Transverse colon (tissue), 4 donors: ENCODE data around the gene FGF22. TPM values are rescaled to one million over a fixed set of nuclear protein-coding genes. Genes with fewer than 3 reads are reported as not detected.

Experiments
- DNase-seq: peaks from one replicate; pipeline ENCODE4 v3.0.0-alpha.2; 2019
- H3K27ac ChIP-seq, 4 donors: fragments of 200-600 bp; sonication (generic); 2 replicates each; pipeline ENCODE4 v1.5.1; 2016 to 2018; ENCODE audit warnings: inconsistent platforms in 4 of 4
- H3K27me3 ChIP-seq: fragments of 200-600 bp; sonication (generic); 2 replicates; pipeline ENCODE4 v1.5.1; 2017; ENCODE audit warnings: inconsistent platforms
- H3K36me3 ChIP-seq, 4 donors: fragments of 200-600 bp; sonication (generic); 2 replicates each; pipeline ENCODE4 v1.5.1; 2017 to 2019; ENCODE audit warnings: inconsistent platforms in 4 of 4
- H3K4me1 ChIP-seq, 4 donors: fragments of 200-600 bp; sonication (generic); 2 replicates each; pipeline ENCODE4 v1.5.1; 2017 to 2020; ENCODE audit warnings: inconsistent platforms in 4 of 4
- H3K4me3 ChIP-seq, 4 donors: fragments of 200-600 bp; sonication (generic); 1 replicate in 1 of 4; 2 replicates in 3 of 4; pipeline versions ENCODE4 v1.5.1 to v1.6.1; 2017 to 2019; ENCODE audit warnings: inconsistent platforms in 4 of 4
- H3K9me3 ChIP-seq, 2 donors: fragments of 200-600 bp; sonication (generic); 2 replicates each; pipeline ENCODE4 v1.5.1; 2017 to 2019; ENCODE audit warnings: inconsistent platforms in 2 of 2
- EP300 ChIP-seq: sonication (generic); formaldehyde crosslinking; IDR thresholded peaks from one replicate; pipeline ENCODE4 v1.6.1; 2017; ENCODE audit warnings: antibody characterized with exemption, low read depth
- POLR2A ChIP-seq: fragments of 450-650 bp; IDR thresholded peaks from one replicate; pipeline ENCODE4 v1.6.1; 2016; ENCODE audit warnings: antibody characterized with exemption, mild to moderate bottlenecking, moderate library complexity
- POLR2AphosphoS5 ChIP-seq, 3 donors: sonication (generic); formaldehyde crosslinking; IDR thresholded peaks; one replicate each; pipeline ENCODE4 v1.6.1; 2016; ENCODE audit warnings: antibody characterized with exemption in 3 of 3
- WGBS, 2 donors: methylation state at CpG; one replicate each; pipeline ENCODE4 v1.1.5; 2018; ENCODE audit warnings: low coverage in 1 of 2; 5-methylcytosine and 5-hydroxymethylcytosine counted together
- in situ Hi-C, 4 donors: fragments of 200-750 bp; cut with MboI; loops; one replicate each; pipeline versions ENCODE4 v1.15.0 to v1.15.1; 2017; ENCODE audit warnings: low sequenced_read_pairs in 3 of 4, low pct_ligation_motif_present in 1 of 4, low pct_unique_long_range_greater_than_20kb in 1 of 4
- intact Hi-C: fragments of 100-400 bp; cut with DNase I; formaldehyde crosslinking; loops from one replicate; pipeline ENCODE4 v1.15.1; 2023; ENCODE audit warnings: low total_unique reads
- total RNA-seq, 4 donors: library from RNA; depleted of rRNA; stranded (reverse); fragments of >200 nt; gene quantifications; one replicate each; pipeline ENCODE4 v1.1.0, GENCODE V29; 2016
- TF ChIP-seq, protein P1 (sequence below), 5 experiments: fragments of 200-600 bp in 3 of 5; fragments of 450-650 bp in 2 of 5; sonication (generic) in 3 of 5; IDR thresholded peaks; 1 replicate in 2 of 5; 2 replicates in 3 of 5; pipeline ENCODE4 v1.5.1; 2016 to 2017; ENCODE audit warnings: antibody characterized with exemption in 5 of 5, inconsistent platforms in 3 of 5, mild to moderate bottlenecking in 2 of 5, moderate library complexity in 1 of 5

FGF22 gene
- total RNA-seq, 4 donors from 2014 or later = not detected

DNA sequence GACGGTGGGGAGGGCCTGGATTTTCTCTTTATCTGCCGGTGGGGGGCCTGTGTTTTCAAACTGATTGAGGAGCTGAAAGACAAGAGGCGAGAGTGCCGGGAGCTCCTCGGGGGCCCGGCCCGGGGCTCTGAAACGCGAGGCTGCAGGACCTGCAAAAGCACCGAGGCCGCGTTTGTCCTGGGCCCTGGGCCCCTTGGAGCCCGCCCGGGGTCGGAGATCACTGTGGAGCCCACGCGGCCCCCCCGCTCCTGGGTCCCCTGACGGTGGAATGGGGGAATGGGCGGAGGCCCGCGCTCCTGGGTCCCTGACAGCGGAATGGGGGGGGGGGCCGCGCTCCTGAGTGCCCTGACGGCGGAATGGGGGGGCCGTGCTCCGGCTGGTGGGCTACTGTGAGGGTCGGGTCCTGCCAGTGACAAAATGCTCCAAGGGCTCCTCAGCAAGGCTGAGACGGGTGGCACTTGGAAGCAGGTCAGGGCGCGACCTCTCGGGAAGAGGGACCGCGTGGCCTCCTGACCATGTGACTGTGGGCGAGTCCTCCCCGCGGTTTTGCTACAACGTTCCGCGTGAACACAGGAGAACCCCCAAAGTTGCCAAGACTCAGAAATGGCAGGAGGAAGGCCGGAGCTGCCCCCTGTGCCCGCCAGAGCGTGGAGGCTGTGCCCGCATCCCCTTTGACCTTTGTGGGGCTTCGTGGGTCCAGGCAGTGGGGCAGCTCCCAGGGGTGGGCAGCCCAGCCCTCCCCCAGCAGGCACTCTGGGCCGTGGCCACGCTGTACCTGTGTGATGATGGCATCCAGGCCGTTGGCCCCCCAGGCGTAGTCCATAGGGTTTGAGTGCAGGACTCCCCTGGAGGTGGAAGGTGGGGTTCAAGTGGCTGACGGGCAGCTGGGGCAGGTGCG is 9.5 kb downstream of the FGF22 start:
- 94 to 100% methylated on average over 11 to 38 of the region's 53 CpGs for WGBS, 2 donors
- no peaks in the 10 kb centered on the region for H3K9me3 ChIP-seq
- in situ Hi-C loops = no loop called here
- DNase-seq = no peak
- peaks cover 0 to 39% (median 23%) of the 10 kb centered on the region in 4 donors for H3K36me3 ChIP-seq
- intact Hi-C loops = no loop called here
- H3K4me3 ChIP-seq = no peak overlapping the region
- no peaks in the 10 kb centered on the region for H3K4me1 ChIP-seq
- TF ChIP-seq EP300 = no peak
- TF ChIP-seq POLR2AphosphoS5 (IDR thresholded peaks at IDR 0.05) = no peak
- TF ChIP-seq, protein P1, sequence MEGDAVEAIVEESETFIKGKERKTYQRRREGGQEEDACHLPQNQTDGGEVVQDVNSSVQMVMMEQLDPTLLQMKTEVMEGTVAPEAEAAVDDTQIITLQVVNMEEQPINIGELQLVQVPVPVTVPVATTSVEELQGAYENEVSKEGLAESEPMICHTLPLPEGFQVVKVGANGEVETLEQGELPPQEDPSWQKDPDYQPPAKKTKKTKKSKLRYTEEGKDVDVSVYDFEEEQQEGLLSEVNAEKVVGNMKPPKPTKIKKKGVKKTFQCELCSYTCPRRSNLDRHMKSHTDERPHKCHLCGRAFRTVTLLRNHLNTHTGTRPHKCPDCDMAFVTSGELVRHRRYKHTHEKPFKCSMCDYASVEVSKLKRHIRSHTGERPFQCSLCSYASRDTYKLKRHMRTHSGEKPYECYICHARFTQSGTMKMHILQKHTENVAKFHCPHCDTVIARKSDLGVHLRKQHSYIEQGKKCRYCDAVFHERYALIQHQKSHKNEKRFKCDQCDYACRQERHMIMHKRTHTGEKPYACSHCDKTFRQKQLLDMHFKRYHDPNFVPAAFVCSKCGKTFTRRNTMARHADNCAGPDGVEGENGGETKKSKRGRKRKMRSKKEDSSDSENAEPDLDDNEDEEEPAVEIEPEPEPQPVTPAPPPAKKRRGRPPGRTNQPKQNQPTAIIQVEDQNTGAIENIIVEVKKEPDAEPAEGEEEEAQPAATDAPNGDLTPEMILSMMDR (IDR thresholded peaks at IDR 0.05) = no peak
- TF ChIP-seq POLR2A = no peak
- no peak overlapping the region for H3K27ac ChIP-seq
- no peaks in the 10 kb centered on the region for H3K27me3 ChIP-seq

DNA sequence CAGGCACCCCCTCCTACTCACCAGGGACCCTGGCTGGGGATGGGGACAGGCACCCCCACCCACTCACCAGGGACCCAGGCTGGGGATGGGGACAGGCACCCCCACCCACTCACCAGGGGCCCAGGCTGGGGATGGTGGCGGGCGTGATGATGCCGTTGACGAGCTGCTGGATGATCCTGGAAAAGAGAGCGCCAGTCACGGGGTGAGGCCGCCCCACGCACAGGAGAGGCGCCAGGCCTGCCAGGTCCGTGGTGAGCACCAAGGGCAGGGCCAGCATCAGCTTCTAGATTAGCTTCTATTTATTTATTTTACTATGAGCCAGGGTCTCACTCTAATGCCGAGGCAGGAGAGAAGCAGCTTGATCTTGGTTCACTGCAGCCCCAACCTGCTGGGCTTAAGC is 10.4 kb downstream of the FGF22 start:
- in situ Hi-C loops = no loop called here

DNA sequence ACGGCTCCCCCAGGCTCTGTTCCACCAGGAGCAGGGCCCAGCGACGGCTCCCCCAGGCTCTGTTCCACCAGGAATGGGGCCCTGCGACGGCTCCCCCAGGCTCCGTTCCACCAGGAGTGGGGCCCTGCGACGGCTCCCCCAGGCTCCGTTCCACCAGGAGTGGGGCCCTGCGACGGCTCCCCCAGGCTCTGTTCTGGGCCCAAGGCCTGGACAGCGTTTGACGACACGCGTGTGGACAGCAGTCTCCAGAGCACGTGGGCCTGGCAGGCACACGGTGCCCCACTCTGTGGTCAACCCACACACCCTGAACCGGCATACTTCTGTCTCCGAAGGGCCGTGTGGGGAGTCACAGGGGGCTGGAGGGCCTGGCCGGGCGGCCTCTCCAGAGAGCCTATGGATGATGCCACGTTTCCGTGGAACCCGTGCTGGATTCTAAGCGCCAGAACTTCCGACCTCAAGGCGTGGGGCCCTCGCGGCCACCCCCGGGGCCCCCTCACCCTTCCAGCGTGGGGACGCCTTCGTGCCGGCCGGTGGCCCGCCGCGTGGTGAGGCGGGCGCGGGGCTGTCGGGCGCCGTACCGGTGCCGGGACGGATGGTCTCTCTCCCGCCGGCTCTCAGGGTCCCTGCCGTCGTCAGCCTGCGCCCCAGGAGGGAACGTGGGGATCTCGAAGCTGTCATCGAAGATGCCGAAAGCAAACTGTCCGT is 11.6 kb downstream of the FGF22 start:
- in situ Hi-C loops = no loop called here
- no peaks in the 10 kb centered on the region for H3K4me1 ChIP-seq
- H3K9me3 ChIP-seq = no peaks in the 10 kb centered on the region
- H3K27ac ChIP-seq = no peak overlapping the region
- no peak for DNase-seq
- H3K27me3 ChIP-seq = no peaks in the 10 kb centered on the region
- H3K4me3 ChIP-seq = no peak overlapping the region
- 95 to 100% methylated on average over 1 to 51 of the region's 58 CpGs for WGBS, 2 donors
- peaks cover 0 to 39% (median 23%) of the 10 kb centered on the region in 4 donors for H3K36me3 ChIP-seq
- no peak for TF ChIP-seq EP300
- TF ChIP-seq, protein P1 (IDR thresholded peaks at IDR 0.05) = no peak
- TF ChIP-seq POLR2AphosphoS5 (IDR thresholded peaks at IDR 0.05) = no peak
- no peak for TF ChIP-seq POLR2A
- intact Hi-C loops = no loop called here

More for the DNA sequence above, 10.4 kb downstream of the FGF22 start:
- H3K36me3 ChIP-seq = peaks cover 0 to 39% (median 23%) of the 10 kb centered on the region in 4 donors
- H3K4me3 ChIP-seq = no peak overlapping the region
- H3K4me1 ChIP-seq = no peaks in the 10 kb centered on the region
- TF ChIP-seq EP300 (no peak), POLR2AphosphoS5 (IDR thresholded peaks at IDR 0.05) (no peak)
- TF ChIP-seq, protein P1 (IDR thresholded peaks at IDR 0.05) = no peak
- H3K9me3 ChIP-seq = no peaks in the 10 kb centered on the region
- no peak for DNase-seq
- H3K27ac ChIP-seq = no peak overlapping the region
- intact Hi-C loops = no loop called here
- no peaks in the 10 kb centered on the region for H3K27me3 ChIP-seq
- WGBS, 2 donors = 91% methylated on average over 11 of the region's 11 CpGs; no CpG with 5 or more reads in 1 of the 2 donors

DNA sequence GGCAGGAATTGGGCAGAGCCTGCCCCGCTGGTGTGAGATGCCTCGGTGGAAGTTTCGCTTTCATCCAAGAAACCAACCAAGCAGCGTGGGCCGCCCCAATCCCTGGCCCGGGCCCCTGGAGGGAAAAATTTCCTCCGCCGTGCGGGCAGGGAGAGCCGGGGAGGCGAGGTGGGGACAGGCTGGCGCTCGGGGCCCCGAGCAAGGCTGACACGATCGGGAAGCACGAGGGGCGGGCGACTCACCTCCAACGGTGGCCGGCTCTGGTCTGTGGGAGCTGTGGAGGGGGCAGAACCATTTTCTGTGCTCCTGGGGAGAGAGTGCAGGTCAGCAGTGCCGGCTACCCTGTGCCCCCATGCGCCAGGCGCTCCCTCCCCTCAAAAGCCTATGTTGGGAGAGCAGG is 12.3 kb downstream of the FGF22 start:
- Histone ChIP-seq H3K4me3 (no peak overlapping the region), H3K4me1 (peaks cover 0 to 2% (median 0%) of the 10 kb centered on the region in 4 donors), H3K27me3 (no peaks in the 10 kb centered on the region), H3K9me3 (no peaks in the 10 kb centered on the region), H3K36me3 (peaks cover 0 to 38% (median 21%) of the 10 kb centered on the region in 4 donors), H3K27ac (no peak overlapping the region)
- no peak for DNase-seq
- WGBS, 2 donors = 86 to 92% methylated on average over 5 to 24 of the region's 24 CpGs
- TF ChIP-seq EP300 (no peak), POLR2A (no peak), POLR2AphosphoS5 (IDR thresholded peaks at IDR 0.05) (no peak)
- TF ChIP-seq, protein P1 (IDR thresholded peaks at IDR 0.05) = no peak
- in situ Hi-C loops (no loop called here), intact Hi-C loops (no loop called here)
